C4-2B (cell line): ENCODE results near the gene OGA.

ENCODE experiments used
- CTCF ChIP-seq: fragments of 450-650 bp; conservative IDR thresholded peaks from 2 replicates; pipeline ENCODE4 v1.5.1; 2017; ENCODE audit warnings: mild to moderate bottlenecking
- ZFX ChIP-seq: fragments of 450-650 bp; IDR thresholded peaks from 2 replicates; pipeline ENCODE4 v1.6.1; 2017

- TF ChIP-seq CTCF (no peak), ZFX (no peak)
Observed at GRCh38 chr10:101777619-101778145, 40.6 kb downstream of the OGA start.
